Measurements from ENCODE around the gene CFAP61.
A peak's percentile ranks its signal among the peaks of the same experiment; 100 is the strongest.
"Not testable (repeated sequence)": the region's sequence is repeated elsewhere in the genome, so short reads cannot be mapped to it uniquely, and the experiment has no call there.

The CFAP61 gene

GRCh38 chr20:20233041-20233514, 180.7 kb downstream of the CFAP61 start:
- in situ Hi-C loops (cut with HindIII; ENCODE audit: low sequenced_read_pairs): no loop called here
- no peak overlapping the region for H3K4me3 ChIP-seq (ENCODE audit: low read depth, low read length)
- DNase-seq (ENCODE audit: low read depth, low spot score): no peak
- no peak for TF ChIP-seq CTCF (IDR thresholded peaks at IDR 0.05; ENCODE audit: low read depth, low read length)

- in situ Hi-C loops (cut with HindIII; ENCODE audit: low sequenced_read_pairs): no loop called here
- no peak for DNase-seq (ENCODE audit: low read depth, low spot score)
- TF ChIP-seq CTCF (IDR thresholded peaks at IDR 0.05; ENCODE audit: low read depth, low read length): no peak
- H3K4me3 ChIP-seq (ENCODE audit: low read depth, low read length): no peak overlapping the region
Observed at GRCh38 chr20:20235681-20236080, 183.3 kb downstream of the CFAP61 start.

GRCh38 chr20:20237093-20237959, 185.0 kb downstream of the CFAP61 start:
- TF ChIP-seq CTCF (IDR thresholded peaks at IDR 0.05; ENCODE audit: low read depth, low read length): peak; percentile 78
- in situ Hi-C loops (cut with HindIII; ENCODE audit: low sequenced_read_pairs): no loop called here
- H3K4me3 ChIP-seq (ENCODE audit: low read depth, low read length): no peak overlapping the region
- DNase-seq (ENCODE audit: low read depth, low spot score): no peak

GRCh38 chr20:20241976-20242375, 189.6 kb downstream of the CFAP61 start:
- DNase-seq (ENCODE audit: low read depth, low spot score): no peak
- in situ Hi-C loops (cut with HindIII; ENCODE audit: low sequenced_read_pairs): no loop called here
- no peak for TF ChIP-seq CTCF (IDR thresholded peaks at IDR 0.05; ENCODE audit: low read depth, low read length)
- H3K4me3 ChIP-seq (ENCODE audit: low read depth, low read length): no peak overlapping the region

GRCh38 chr20:20244384-20244783, 192.1 kb downstream of the CFAP61 start:
- in situ Hi-C loops (cut with HindIII; ENCODE audit: low sequenced_read_pairs); H3K4me3 ChIP-seq (ENCODE audit: low read depth, low read length); DNase-seq (ENCODE audit: low read depth, low spot score): not testable (repeated sequence)

- no peak overlapping the region for H3K4me3 ChIP-seq (ENCODE audit: low read depth, low read length)
- in situ Hi-C loops (cut with HindIII; ENCODE audit: low sequenced_read_pairs): no loop called here
- no peak for DNase-seq (ENCODE audit: low read depth, low spot score)
- no peak for TF ChIP-seq CTCF (IDR thresholded peaks at IDR 0.05; ENCODE audit: low read depth, low read length)
Observed at GRCh38 chr20:20246996-20247633, 194.8 kb downstream of the CFAP61 start.

- TF ChIP-seq CTCF (IDR thresholded peaks at IDR 0.05; ENCODE audit: low read depth, low read length): no peak
- in situ Hi-C loops (cut with HindIII; ENCODE audit: low sequenced_read_pairs): no loop called here
- no peak overlapping the region for H3K4me3 ChIP-seq (ENCODE audit: low read depth, low read length)
- DNase-seq (ENCODE audit: low read depth, low spot score): no peak
Observed at GRCh38 chr20:20248620-20249200, 196.4 kb downstream of the CFAP61 start.

Data from astrocyte of the spinal cord (primary cell).